MCF 10A (cell line): ENCODE measurements around the gene LIMS2. TPM values are rescaled to one million over a fixed set of nuclear protein-coding genes. Genes with fewer than 3 reads are reported as not detected.

Experiments
- BruUV-seq: library from RNA; stranded (reverse); fragments of 400-500 nt; replicated peaks from 2 replicates; lab custom pipeline; 2021; lab: Mats Ljungman, UMichigan
- CTCF ChIA-PET: fragments of 300-600 bp; sonication (Branson Sonifier 250); formaldehyde crosslinking; extraction: SDS; loops from one replicate; lab custom pipeline; 2021; ENCODE audit warnings: antibody characterized with exemption, inconsistent platforms; lab: Yijun Ruan, JAX
- POLR2A ChIA-PET: fragments of 300-600, 350-650 bp; sonication (Branson Sonifier 250); formaldehyde crosslinking; extraction: SDS; loops from one replicate; lab custom pipeline; 2020; ENCODE audit warnings: antibody characterized with exemption, inconsistent platforms; lab: Yijun Ruan, JAX
- DNase-seq: peaks from one replicate; pipeline ENCODE4 v3.0.0-alpha.2; 2018; ENCODE audit not compliant: unreplicated experiment
- H3K27ac Mint-ChIP-seq: one replicate; pipeline ENCODE4 v1.8.0; 2022; ENCODE audit warnings: mild to moderate bottlenecking, low read depth, mixed read lengths; ENCODE audit not compliant: unreplicated experiment
- H3K27me3 Mint-ChIP-seq: one replicate; pipeline ENCODE4 v1.8.0; 2022; ENCODE audit warnings: mixed read lengths; ENCODE audit not compliant: insufficient read depth, unreplicated experiment
- H3K36me3 Mint-ChIP-seq: one replicate; pipeline ENCODE4 v1.8.0; 2022; ENCODE audit warnings: mild to moderate bottlenecking, moderate library complexity, mixed read lengths; ENCODE audit not compliant: insufficient read depth, unreplicated experiment
- H3K4me1 Mint-ChIP-seq: one replicate; pipeline ENCODE4 v1.8.0; 2022; ENCODE audit warnings: mixed read lengths; ENCODE audit not compliant: insufficient read depth, unreplicated experiment
- H3K4me3 Mint-ChIP-seq: one replicate; pipeline ENCODE4 v1.8.0; 2022; ENCODE audit warnings: mild to moderate bottlenecking, moderate library complexity, mixed read lengths; ENCODE audit not compliant: unreplicated experiment
- H3K9me3 Mint-ChIP-seq: one replicate; pipeline ENCODE4 v1.8.0; 2022; ENCODE audit warnings: mixed read lengths; ENCODE audit not compliant: unreplicated experiment
- intact Hi-C: fragments of 100-400 bp; cut with micrococcal nuclease; formaldehyde crosslinking; loops from 2 replicates; pipeline ENCODE4 v1.14.1; 2022
- total RNA-seq: library from RNA; stranded (reverse); gene quantifications from 2 replicates; pipeline ENCODE4 v1.2.3, GENCODE V29; 2022
- TF ChIP-seq, protein P1 (sequence below): fragments of 200-600 bp; IDR thresholded peaks from one replicate; pipeline ENCODE4 v1.8.0; 2022; ENCODE audit warnings: antibody characterized with exemption, mild to moderate bottlenecking; ENCODE audit not compliant: unreplicated experiment

Gene LIMS2
- total RNA-seq, 1 experiment from 2014 or later = not detected

DNA sequence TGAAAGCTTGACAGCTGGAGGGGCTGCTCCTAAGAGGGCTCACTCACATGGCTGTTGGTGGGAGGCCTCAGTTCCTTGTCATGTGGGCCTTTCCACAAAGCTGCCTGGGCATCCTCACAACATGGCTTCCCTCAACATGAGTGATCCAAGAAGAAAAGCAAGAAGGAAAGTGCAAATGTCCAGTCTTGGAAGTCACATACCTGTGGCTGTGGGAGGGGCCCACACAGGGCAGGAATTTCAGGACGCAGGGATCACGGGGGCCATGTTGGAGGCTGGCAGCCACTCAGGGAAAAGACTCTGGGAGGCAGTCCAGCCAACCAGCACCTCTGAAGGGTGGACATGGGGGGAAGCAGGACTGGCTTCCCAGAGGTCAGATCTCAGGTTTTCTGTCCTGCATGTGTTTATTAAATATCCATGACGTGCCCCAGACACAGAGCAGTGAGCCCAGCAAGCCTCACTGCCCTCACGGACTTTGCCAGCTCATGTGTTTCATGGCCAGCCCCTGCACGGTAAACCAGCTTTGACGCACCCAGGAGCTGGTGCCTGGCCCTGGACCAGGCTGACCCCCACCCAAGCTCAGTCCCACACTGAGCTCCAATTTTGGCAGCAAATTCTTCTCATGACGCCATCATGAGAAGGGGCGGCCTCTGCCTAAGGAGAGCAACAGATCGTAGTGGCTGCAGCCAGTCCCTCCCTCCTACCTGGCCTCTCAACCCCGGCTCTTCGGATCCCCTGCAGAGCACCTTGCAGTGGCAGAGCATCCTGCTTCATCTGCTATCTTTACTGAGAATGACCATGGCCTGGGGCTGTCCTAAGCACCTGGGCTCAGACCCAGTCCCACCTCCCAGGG, 64.0 kb downstream of the LIMS2 start:
- TF ChIP-seq, protein P1, sequence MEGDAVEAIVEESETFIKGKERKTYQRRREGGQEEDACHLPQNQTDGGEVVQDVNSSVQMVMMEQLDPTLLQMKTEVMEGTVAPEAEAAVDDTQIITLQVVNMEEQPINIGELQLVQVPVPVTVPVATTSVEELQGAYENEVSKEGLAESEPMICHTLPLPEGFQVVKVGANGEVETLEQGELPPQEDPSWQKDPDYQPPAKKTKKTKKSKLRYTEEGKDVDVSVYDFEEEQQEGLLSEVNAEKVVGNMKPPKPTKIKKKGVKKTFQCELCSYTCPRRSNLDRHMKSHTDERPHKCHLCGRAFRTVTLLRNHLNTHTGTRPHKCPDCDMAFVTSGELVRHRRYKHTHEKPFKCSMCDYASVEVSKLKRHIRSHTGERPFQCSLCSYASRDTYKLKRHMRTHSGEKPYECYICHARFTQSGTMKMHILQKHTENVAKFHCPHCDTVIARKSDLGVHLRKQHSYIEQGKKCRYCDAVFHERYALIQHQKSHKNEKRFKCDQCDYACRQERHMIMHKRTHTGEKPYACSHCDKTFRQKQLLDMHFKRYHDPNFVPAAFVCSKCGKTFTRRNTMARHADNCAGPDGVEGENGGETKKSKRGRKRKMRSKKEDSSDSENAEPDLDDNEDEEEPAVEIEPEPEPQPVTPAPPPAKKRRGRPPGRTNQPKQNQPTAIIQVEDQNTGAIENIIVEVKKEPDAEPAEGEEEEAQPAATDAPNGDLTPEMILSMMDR = no peak
- intact Hi-C loops = no loop called here
- Mint-ChIP-seq H3K9me3 (peaks cover 8% of the 10 kb centered on the region), H3K4me1 (peaks cover 8% of the 10 kb centered on the region), H3K27ac (no peak overlapping the region), H3K36me3 (no peaks in the 10 kb centered on the region), H3K27me3 (no peaks in the 10 kb centered on the region), H3K4me3 (no peak overlapping the region)
- no TSS peak for BruUV-seq
- ChIA-PET CTCF (interaction anchor here (0.6 to 0.9 kb wide), 2 partner anchors 56 to 220 kb away, joined by 3 to 5 read pairs; no protein-coding TSS in a partner anchor), POLR2A (no interaction called here)
- no peak for DNase-seq

DNA sequence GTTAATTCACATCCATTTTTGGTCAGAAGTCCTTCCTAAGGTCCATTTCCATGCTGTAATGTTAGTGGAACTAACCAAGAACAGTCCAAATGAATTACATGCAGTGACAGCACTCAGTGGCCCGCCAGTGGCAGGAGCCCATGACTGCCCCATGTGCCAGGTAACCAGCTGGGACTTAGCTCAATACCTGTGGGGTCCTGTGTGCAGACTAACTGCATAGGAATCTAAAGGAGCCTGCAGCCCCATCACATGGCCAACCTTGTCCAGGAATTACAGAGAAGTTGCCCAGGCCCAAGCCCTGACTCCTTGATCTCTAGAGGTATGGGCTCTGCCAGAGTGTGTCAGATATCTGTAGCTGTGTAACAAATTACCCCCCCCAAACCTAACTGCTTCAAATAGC, 64.8 kb downstream of the LIMS2 start:
- intact Hi-C loops = no loop called here
- no peak overlapping the region for H3K4me3 Mint-ChIP-seq
- DNase-seq = no peak
- peaks cover 8% of the 10 kb centered on the region for H3K4me1 Mint-ChIP-seq
- peaks cover 8% of the 10 kb centered on the region for H3K9me3 Mint-ChIP-seq
- no peaks in the 10 kb centered on the region for H3K36me3 Mint-ChIP-seq
- ChIA-PET CTCF (interaction anchor here (0.6 to 0.9 kb wide), 3 partner anchors 11 to 220 kb away, joined by 3 to 5 read pairs (median 3); no protein-coding TSS in a partner anchor), POLR2A (interaction anchor here (0.7 kb wide), 1 partner anchor 92 kb away, joined by 3 read pairs; no protein-coding TSS in a partner anchor)
- H3K27me3 Mint-ChIP-seq = no peaks in the 10 kb centered on the region
- BruUV-seq = no TSS peak
- no peak overlapping the region for H3K27ac Mint-ChIP-seq
- TF ChIP-seq, protein P1 = no peak

DNA sequence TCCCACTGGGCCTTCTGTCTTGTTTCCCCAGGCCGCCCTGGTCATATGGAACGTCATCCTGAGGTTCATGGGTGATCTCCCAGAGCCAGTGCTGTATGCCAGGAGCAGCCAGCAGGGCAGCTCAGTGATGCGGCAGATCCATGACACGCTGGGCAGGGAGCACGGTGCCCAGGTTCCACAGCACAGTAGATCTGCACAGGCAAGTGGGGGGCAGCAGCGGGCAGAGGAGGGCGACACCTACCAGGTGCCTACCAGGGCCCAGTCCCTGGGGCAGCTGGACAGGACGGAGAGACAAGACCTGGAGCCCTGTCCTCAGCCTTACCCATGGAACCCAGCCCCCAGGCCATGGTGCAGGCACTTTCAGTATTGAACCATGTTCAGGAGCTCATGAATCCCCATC, 65.5 kb downstream of the LIMS2 start:
- H3K4me1 Mint-ChIP-seq = peaks cover 4% of the 10 kb centered on the region
- intact Hi-C loops = no loop called here
- H3K9me3 Mint-ChIP-seq = peaks cover 8% of the 10 kb centered on the region
- no peaks in the 10 kb centered on the region for H3K36me3 Mint-ChIP-seq
- TF ChIP-seq, protein P1 = no peak
- BruUV-seq = no TSS peak
- POLR2A ChIA-PET = interaction anchor here (0.5 to 0.7 kb wide), 2 partner anchors 92 to 648 kb away, joined by 3 read pairs; no protein-coding TSS in a partner anchor
- no peak overlapping the region for H3K4me3 Mint-ChIP-seq
- CTCF ChIA-PET = interaction anchor here (0.7 kb wide), 1 partner anchor 10 kb away, joined by 3 read pairs; no protein-coding TSS in a partner anchor
- no peak overlapping the region for H3K27ac Mint-ChIP-seq
- DNase-seq = no peak
- H3K27me3 Mint-ChIP-seq = no peaks in the 10 kb centered on the region

GRCh38 chr2:127609031-127609751, 66.1 kb downstream of the LIMS2 start:
- CTCF ChIA-PET = interaction anchor here (0.7 kb wide), 1 partner anchor 38 kb away, joined by 3 read pairs; no protein-coding TSS in a partner anchor
- intact Hi-C loops = no loop called here
- POLR2A ChIA-PET = interaction anchor here (0.5 kb wide), 1 partner anchor 649 kb away, joined by 3 read pairs; no protein-coding TSS in a partner anchor
- no peak overlapping the region for H3K27ac Mint-ChIP-seq
- no TSS peak for BruUV-seq
- no peak overlapping the region for H3K4me3 Mint-ChIP-seq
- no peaks in the 10 kb centered on the region for H3K4me1 Mint-ChIP-seq
- peaks cover 8% of the 10 kb centered on the region for H3K9me3 Mint-ChIP-seq
- TF ChIP-seq, protein P1 = no peak
- no peak for DNase-seq
- H3K36me3 Mint-ChIP-seq = no peaks in the 10 kb centered on the region
- H3K27me3 Mint-ChIP-seq = no peaks in the 10 kb centered on the region
